ENCODE results near the gene TSEN54. TPM values are rescaled to one million over a fixed set of nuclear protein-coding genes. Genes with fewer than 3 reads are reported as not detected.
A peak's percentile ranks its signal among the peaks of the same experiment; 100 is the strongest.

TSEN54 gene
- total RNA-seq, 1 experiment from 2014 or later, result 87.3 TPM

GRCh38 chr17:75515496-75516254 lies 653 bp upstream of the TSEN54 start, which contains the start of gene CASKIN2 (continued):
- TF ChIP-seq EZH2phosphoT487 (IDR thresholded peaks at IDR 0.05; ENCODE audit: borderline replicate concordance) (no peak), ELF1 (IDR thresholded peaks at IDR 0.05; ENCODE audit: borderline replicate concordance, low read depth) (no peak), CBX3 (IDR thresholded peaks at IDR 0.05; ENCODE audit: low read depth) (no peak), TCF7L2 (IDR thresholded peaks at IDR 0.05; ENCODE audit: borderline replicate concordance, extremely low read depth, insufficient read depth, insufficient read length) (peak; percentile 4), REST (IDR thresholded peaks at IDR 0.05; ENCODE audit: low read depth) (peak; percentile 91; the same call in 1 of the 2 replicates), SP1 (IDR thresholded peaks at IDR 0.05; ENCODE audit: low read depth) (peak; percentile 40)

GRCh38 chr17:75516619-75517296 lies 430 bp downstream of the TSEN54 start:
- POLR2A ChIA-PET, result interaction anchor here (0.5 to 1.8 kb wide), 7 partner anchors 8 to 437 kb away, joined by 3 to 15 read pairs (median 5); partner anchors contain the start of gene LLGL2
- ATAC-seq, result peak; percentile 5

More at GRCh38 chr17:75516619-75517296, 430 bp downstream of the TSEN54 start:
- Histone ChIP-seq H3K4me3 (replicated peaks in 1 of 2; ENCODE audit: low read depth in 1 of 2, low read length in 2 of 2) (peak overlapping the region; percentile 83 to 91), H3K27ac (ENCODE audit: low read depth, low read length) (peak overlapping the region; percentile 86), H3K27me3 (ENCODE audit: insufficient read depth, low read length) (no peaks in the 10 kb centered on the region), H3K9me2 (ENCODE audit: insufficient read depth) (no peaks in the 10 kb centered on the region), H3K9ac (ENCODE audit: low read length) (peak overlapping the region; percentile 84), H3K4me2 (ENCODE audit: low read length) (peak overlapping the region; percentile 95), H4K20me1 (ENCODE audit: insufficient read depth) (no peaks in the 10 kb centered on the region; the same call in 1 of the 2 replicates), H3K79me2 (ENCODE audit: insufficient read depth, low read length) (peaks cover 62% of the 10 kb centered on the region), H3K4me1 (ENCODE audit: control insufficient read depth in 1 of 2, insufficient read depth in 2 of 2, low read length in 2 of 2) (peaks cover 21 to 56% of the 10 kb centered on the region in 2 experiments), H3K36me3 (ENCODE audit: control insufficient read depth in 1 of 2, insufficient read depth in 2 of 2, low read length in 2 of 2) (peaks cover 14 to 42% of the 10 kb centered on the region in 2 experiments), H2AFZ (ENCODE audit: low read depth, low read length, poor library complexity, severe bottlenecking) (no peak overlapping the region), H3K9me3 (ENCODE audit: control insufficient read depth in 1 of 2, insufficient read depth in 1 of 2, low read depth in 1 of 2, low read length in 2 of 2) (no peaks in the 10 kb centered on the region)
- intact Hi-C loops (cut with micrococcal nuclease), result loop anchor here (1.0 to 10.0 kb wide), 6 partner anchors 9 to 244 kb away; partner anchors contain the start of genes LLGL2, MIF4GD and SMIM5
- RAD21 ChIA-PET (ENCODE audit: low non-redundant PET in 1 of 2, low total read pairs in 2 of 2, uncharacterized antibody in 2 of 2, unreplicated experiment in 2 of 2), result interaction anchor here (0.7 to 1.5 kb wide), 4 partner anchors 8 to 231 kb away, joined by 3 to 10 read pairs (median 6); partner anchors contain the start of gene LLGL2 (in 2 of the 2)
- CTCF ChIA-PET, result interaction anchor here (0.6 to 2.6 kb wide), 27 partner anchors 8 to 1121 kb away, joined by 3 to 39 read pairs (median 4); partner anchors contain the start of genes GALK1, GGA3, GRB2 and LLGL2
- DNase-seq (ENCODE audit: low read depth, low spot score), result no peak
- TF ChIP-seq EGR1 (IDR thresholded peaks at IDR 0.05; ENCODE audit: low read depth) (peak; percentile 65; the same call in 1 of the 2 replicates), ZFX (IDR thresholded peaks at IDR 0.05) (peak; percentile 57; the same call in 1 of the 2 replicates), SIN3A (IDR thresholded peaks at IDR 0.05; ENCODE audit: low read depth) (no peak; the same call in 1 of the 2 replicates), CTCF (IDR thresholded peaks at IDR 0.05 in 2 of 3, conservative IDR thresholded peaks at IDR 0.05 in 1 of 3; ENCODE audit: borderline replicate concordance in 1 of 3, insufficient read depth in 1 of 3, low read depth in 2 of 3, low read length in 2 of 3) (no peak)
- BruUV-seq (replicated peaks), result no TSS peak
